DMS53 treated with DMSO at 0.1 percent for 48 hours (cell line): Measurements from ENCODE around the gene SPATS1.

Experiments used
- DNase-seq: peaks from one replicate; lab custom pipeline; 2025; ENCODE audit not compliant: unreplicated experiment; lab: John Stamatoyannopoulos, UW

SPATS1 gene, protein sequence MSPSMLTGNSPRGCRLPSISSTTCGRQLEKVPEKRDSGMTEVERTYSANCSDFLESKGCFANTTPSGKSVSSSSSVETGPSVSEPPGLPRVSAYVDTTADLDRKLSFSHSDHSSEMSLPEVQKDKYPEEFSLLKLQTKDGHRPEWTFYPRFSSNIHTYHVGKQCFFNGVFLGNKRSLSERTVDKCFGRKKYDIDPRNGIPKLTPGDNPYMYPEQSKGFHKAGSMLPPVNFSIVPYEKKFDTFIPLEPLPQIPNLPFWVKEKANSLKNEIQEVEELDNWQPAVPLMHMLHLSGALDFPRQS

DNA sequence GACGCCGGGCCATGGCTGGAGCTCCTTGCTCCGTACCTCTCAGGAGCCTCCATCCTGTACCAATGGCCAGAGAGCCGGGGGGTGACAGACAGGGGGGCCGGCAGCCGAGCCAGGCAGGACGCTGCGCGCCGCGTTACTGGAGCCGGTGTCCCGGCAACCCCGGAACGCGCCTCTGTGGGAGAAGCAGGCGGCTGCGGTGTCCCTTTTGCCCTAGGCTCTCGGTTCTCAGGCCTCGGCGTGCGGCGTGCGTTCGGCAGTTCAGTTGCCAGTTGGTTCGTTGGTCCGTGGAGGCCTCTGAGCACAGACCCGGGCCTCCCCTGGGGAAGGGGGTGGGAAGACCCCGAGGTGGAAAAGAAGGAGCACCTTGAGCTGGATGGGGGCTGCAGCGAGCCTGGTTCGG, at the start of gene SPATS1:
SPATS1 (plus strand) TSS at position 162 of the 400 bp plus-strand sequence. CDS start 446 bp downstream, outside the sequence.
- DNase-seq, result no peak

DNA sequence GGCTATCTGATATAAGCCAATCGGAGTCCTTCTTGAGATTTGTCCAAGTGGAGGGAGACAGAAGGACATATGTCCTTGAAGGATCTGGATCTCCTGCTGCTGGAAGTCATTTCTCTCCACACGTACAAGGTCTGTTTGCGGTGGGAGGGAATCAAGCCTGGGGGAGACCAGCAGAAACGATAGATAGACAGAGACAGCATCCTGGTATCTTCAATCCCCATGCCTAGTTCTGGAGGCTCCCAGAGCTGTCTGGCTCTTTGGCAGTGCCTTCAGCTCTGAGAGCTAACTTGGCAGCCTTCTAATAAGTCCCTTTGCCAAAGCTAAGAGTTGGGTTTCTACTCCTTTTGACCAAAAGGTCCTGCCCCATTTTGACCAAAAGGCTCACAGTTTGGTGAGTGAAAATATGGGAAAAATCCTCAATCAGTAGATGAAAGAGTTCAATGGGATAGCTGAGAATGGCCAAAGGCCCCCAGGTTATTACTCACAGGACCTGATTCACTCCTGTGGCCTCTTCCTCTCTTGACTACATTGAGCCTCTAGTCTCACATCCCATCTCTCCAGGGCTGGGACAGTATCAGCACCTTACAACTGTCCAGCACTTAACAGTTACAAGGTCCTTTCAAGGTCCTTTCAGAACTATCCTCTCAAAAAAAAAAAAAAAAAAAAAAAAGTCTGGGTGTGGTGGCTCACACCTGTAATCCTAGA, 49.6 kb upstream of the SPATS1 start:
- no peak for DNase-seq

DNA sequence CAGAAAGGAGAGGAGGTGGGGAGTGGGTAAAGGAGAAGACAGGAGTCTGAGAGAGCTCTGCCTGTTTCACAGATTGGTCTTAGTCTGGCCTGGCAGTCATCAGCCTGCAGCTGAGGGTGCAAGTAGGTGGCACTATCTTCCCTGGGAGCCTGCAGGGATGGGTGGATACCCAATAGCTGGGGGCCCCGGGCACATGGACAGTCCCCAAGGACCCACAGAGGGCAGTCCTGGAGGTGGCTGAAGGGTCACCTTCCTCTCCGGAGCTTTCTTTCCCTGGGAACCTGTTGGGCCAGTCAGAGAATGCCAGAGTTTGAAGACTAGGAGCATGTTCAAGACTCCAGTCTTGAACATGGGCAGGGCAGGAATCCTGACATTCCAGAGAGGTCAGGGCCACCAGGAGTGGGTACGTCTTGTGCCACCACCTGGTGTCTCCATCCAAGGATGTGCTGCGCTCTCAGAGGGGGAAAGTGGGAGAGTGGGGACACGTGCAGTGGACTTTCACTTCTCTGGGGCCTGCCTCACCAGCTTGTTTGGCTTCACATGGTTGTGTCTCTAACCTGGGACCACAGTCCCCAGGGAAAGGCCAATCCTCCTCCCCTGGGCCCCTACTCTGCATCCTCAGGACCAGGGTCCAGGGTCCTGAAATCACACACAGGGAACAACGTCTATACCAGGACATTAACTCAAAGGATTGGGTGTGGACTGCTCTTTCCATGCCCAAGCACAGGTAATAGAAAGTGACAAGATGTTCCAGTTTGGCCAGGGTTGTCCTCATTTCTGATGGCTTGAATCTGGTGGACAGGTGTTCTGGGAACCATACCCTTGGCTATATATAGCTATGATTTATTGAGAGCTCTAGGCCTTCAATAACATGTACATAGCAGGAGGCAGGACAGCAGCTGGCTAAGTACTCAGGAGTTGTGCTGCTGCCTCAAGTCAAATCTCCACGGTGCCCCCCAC, 47.3 kb upstream of the SPATS1 start:
- DNase-seq, result no peak

DNA sequence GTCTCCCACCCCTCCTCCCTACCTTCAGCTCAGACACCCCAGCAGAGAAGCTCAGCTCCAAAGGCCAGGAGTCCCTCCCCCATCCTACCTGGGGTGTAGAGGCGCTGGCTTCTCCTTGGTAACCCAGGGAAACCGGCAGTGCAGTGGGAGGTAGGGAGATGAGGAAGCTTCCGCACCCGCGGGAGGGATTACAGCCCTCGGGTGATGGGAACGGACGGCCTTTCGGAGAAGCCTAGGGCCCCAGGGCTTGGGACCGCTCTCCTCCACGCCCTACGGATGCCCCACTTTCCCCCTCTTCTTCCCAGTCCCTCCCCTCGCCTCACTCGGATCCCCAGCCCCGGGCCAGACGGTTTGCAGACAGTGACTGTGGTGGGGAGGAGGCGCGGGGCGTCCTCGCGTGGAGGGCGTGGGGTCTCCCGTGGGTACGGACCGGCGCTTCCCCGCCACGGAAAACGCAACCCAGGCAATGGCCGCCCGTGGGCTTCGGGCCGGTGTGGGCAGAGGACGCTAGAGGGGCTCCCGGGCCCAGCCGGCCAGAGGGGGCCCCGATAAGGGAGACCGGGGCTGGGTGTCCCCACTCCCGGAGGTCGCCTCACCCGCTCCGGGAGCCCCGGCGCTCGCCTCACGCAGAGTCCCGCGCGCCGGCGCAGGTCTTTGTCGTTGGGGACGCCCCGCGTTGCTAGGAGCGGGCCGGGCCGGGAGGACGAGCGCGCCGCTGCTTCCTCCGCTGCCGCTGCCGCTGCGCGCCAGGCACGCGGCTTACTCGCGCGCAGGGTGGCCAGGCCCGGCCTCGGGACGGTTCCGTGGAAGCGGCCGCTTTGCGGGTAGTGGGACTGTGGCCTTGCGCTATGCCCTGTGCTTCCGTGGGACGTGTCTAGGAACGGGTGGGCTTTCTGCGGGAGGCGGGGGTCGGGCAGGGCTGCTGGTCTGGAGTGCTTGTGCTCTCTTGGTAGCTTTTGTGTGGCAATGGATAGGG, 45.1 kb upstream of the SPATS1 start:
- peak; percentile 13 for DNase-seq

DNA sequence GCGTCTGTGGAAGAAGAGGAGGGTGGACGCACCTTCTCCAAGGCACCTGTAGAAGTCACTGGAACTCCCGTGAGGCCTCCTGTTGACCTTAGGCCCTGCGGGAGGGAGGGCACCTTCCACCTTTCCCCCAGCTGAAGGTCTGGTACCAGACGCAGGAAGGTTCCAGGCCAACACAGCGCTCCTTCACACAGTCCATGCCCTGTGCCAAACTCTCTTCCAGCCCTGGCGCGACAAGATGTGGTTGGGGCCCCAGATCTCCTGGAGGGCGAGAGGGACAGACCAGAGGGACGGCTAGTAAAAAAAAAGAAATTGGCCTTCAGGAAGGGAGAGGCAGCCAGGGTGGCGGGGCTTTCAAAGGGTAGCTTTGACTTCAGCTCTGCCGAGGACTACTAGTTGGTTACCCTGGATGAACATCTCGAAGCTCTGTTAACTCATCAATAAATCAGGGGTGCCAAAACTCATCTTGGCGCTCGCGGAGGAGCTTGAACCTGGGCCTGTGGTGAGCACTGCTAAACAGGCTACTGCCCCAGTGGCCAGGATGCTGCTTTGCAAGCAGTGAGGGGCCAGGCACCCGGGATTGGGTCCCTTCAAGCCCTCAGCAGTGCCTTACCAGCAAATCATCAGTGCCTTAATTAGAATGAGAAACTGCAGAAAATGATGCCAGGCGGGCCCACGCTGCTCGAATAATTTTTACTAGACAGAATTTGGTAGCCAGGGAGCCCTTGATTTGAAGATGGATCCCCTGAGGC, 44.2 kb upstream of the SPATS1 start:
- no peak for DNase-seq

DNA sequence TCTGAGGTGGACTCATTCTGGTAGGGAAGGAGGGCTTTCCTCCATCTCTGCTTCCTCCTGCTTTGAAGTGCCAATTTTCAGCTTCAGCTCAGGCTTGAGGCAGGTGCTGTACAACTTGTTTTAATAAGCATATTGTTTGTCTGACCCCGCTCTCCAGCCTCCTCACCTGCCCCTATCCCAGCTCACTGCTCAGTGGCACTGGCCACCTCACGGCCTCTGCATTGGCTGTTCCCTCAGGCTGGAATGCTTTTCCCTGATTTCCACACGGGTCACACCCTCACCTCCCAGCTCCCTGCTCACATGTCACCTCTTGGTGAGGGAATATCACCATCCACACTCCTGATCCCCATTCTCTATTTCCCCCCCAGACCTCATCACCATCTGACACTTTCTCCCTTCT, 43.6 kb upstream of the SPATS1 start:
- no peak for DNase-seq

DNA sequence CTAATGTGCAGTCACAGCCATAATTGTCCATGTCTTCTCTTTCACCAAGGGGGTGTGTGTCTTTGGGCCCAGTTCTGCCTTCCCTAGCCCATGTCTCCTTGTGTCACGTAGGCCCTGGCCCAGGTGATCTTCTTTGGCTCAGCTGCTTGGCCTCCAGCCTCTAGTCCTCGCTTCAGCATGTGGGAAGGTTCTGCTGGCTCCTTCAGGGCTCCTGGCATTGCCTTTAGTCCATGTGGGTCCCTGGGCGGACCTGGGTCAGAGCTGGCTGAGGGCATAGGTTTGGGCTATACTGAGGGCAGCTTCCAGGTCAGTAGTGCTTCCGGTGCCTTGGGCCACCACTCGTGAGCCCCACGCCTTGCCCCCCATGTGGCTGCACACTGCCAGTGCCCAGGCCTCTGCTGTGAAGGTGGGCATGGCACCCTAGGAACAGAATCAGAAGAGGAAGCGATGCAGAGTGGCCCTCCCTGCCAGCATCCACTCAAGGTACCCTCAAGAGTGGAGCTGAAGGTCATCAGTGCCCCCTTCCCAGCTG, 42.1 kb upstream of the SPATS1 start:
- DNase-seq, result no peak

DNA sequence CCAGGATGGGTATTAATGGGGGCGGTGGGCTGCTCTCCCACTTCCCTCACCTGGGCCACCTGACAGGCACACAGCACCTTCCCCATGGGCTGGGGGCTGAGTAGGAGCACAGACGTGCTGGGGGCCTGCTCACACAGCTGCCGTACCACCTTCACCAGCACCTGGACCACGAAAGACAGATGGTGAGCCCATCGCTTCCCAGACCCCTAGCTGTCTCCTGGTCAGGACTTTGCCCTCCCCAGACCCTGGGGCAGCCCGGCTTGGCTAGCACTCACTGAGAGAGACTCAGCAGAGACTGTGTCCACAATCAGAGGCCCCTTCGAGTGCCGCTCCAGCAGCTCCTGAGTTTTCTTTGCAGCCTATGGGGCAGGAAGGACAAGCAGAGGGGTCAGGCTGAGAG, 41.3 kb upstream of the SPATS1 start:
- no peak for DNase-seq

DNA sequence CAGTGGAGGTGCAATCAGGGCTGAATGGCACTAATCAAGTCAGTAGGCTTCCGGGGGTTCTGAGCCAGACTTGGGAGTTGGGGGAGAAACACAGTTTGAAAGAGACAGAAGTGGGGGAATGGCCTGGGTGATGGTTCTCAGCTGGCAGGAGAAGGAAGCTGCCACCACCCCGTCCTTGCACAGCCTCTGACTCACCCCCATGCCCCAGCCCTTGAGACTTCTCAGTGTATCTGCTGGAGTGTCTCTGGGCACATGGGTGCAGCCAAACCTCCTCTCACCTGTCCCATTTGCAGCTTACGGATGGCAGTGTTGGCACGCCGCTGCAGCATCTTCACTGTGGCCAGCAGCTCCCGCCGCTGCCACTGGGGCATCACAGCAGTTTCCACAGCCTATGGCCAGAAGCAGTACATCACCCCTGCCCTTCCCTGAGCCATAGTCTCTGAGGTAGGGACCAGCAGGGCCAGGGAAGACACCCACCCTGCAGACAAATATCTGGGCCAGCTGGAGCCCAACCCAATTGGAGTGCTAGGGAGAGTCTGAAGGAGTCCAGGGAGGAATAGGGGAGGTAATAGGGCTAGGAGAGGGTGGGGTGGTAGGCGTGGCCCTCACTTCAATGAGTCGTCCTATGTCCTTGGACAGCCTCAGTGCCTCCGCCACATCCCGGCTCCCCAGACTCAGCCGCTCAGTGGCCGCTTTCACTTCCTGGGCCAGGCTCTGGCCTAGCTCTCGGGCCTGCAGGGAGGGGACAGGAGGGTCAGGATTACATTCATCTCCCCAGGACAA, 40.5 kb upstream of the SPATS1 start:
- no peak for DNase-seq

DNA sequence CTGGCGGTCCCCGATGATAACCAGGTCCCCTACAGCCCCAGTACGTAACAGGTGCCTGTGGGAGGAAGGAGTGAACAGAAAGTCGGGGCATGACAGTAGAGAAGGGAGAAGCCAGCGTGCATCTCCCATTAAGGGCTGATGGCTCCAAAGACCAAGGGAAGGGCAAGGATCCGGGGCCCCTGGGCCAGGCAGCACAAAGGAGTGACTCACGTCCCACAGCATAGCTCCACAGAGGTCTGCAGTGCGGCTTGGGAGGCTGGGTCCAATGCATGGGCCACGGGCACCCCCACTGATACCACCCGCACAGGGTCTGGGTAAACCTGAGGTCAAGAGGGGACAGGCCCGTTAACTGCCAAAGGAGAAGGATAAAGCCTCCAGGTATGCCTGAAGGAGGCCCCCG, 39.6 kb upstream of the SPATS1 start:
- no peak for DNase-seq

DNA sequence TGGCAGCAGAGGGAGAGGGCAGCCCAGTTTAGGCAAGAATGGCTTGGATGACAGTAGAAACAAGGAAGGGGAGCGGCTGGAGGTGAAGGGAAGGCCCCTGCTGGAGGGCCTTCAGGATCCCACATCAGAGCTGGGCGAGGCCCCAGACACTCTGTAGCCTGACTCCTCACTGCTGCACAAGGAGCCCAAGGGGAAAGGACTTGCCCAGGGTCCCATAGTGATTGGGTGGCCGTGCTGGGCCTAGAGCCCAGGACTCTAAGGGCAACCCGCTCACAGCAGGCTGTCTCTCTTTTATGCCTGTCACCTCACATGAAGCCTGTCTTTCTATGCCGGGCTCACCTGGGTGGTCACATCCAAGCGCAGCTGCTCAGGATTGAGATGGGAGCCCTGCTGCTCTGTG, 38.6 kb upstream of the SPATS1 start:
- DNase-seq, result no peak

DNA sequence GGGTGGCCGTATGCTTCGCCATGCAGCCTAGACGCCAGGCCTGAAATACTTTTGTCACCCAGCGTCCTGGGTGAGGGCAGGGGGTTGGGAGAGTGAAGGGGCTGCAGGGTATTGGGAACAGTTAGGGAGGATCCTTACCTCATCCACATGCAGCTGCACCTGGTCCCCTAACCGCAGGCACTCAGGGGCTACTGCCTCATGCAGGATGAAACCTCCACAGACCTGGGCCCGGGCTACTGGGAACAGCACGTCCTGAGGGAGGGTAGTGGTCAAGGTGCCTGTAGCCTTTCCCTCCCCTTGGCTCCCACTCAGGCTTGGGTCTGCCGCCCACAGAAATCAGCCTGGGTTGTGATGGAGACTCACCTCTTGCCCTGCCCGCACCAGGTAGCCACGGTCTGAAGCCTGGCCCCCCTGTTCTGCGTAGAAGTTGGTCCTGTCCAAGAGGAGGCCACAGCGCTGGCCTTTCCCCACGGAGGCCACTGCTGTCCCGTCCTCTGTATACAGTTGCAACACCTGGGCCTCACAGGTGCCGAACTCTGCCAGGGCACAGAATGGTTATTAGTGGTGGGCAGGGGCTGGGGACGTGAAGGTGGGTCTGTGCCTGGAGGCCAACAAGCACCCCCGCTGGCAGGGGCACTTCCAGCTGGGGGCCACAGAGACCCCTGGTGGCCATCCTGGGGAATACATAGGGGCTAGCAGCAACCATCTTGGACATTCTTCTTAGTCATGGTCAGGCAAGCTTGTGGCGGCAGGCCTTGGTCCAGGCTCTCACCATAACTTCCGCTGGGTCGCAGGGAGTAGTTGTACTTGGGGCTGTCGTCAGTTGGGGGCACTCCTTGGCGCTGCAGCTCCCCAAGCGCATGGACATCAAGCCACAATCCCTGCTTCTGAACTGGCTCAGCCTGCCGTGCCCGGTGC, 37.9 kb upstream of the SPATS1 start:
- no peak for DNase-seq

DNA sequence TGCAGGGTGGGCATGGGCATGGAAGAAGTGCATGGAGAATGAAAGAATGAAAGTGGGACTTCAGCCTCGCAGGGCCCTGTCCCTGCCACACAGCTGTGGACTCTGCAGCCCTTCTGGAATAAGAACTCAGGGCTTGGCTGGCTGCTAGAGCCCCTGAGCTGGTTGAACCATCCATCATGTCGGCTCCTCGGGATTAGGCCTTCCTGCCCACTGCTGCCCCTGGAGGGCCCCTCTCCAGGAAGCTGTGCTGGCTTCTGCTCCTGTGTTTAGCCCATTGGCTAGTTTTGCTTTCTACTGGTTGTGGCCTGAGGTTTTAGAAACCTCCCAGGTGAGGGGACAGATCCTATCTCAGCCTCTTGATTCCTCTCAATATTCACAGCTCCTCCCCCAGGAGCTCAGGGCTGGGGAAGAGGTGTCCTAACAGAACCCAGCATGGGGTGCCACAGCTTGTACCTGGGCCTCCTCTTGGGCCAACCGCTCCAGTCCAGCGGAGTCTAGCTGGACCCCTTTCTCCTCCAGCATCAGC, 37.2 kb upstream of the SPATS1 start:
- DNase-seq, result no peak

DNA sequence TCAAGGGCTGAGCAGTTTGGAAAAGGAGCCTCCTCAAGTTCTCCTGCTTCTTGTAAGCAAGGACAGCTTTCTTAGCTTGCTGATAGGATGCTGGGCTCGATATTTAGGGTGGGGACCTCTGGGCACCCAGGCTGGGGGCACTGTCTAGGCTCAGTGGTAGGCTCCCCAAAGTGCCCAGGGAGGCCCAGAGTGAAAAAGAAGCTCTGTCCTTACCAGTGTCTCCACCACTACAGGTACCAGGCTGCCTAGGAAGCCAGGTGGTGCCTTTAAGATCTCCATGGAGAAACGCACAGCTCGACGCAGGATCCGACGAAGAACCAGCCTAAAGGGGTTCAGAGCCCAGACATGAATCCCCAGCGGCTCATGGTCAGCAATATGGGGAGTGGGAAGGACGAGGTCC, 35.7 kb upstream of the SPATS1 start:
- DNase-seq, result no peak

DNA sequence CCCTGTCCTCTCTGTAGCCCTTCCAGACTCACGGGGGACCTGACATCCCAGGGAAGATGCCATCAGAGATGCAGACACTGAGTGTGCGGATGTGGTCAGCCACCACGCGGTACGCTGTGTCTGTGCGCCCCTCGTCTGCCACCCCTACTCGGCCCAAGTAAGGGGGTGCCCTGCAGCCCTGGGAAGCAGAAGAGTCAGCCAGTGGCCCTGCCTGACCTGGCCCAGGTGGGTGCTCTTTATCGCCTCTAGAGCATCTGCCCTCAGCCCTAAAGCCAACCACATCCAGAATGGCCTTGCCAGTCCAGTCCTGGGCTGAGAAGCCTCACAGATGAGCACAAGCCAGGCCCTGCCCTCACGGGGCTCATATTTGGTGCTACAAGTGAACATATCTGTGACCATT, 35.2 kb upstream of the SPATS1 start:
- DNase-seq, result no peak

DNA sequence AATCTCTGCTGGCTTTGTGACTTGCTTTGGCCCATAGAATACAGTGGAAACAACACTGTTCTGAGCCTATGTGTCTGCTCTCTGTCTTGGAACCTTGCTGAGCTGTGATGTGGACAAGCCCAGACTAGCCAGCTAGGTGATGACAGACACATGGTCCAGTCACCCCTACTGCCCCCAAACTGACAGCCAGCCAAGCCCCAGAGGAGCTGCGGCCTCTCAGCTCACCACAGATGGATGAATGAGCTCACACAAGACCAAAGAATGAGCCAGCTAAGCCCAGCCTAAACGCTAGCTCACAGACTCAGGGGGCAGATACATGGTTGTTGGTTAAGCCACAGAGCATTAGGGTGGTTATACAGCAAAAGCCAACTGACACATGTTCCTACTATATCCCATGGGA, 33.4 kb upstream of the SPATS1 start:
- DNase-seq, result no peak

DNA sequence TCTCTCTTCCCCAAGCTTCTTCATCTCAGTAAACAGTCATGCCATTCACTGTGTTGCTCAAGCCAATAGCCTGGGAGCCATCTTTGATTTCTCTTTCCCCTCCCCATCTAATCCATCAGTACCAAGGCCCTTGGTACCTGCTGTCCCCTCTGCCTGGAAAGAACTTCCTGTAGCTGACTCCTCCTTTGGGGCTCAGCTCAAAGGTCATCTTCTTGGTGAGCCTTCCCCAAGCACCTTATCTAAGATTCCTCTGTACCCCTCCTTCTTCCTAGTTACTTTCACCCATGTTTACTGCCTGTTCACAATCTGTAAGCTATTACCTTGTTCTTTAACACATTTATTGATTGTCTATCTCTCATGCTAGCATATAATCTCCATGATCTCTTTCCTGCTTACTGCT, 32.8 kb upstream of the SPATS1 start:
- DNase-seq, result no peak
